Fibroblast of peridontal ligament (primary cell): Measurements from ENCODE around the gene HS6ST3.

ENCODE experiments used
- DNase-seq: peaks from one replicate; pipeline ENCODE4 v3.0.0-alpha.2; 2010; ENCODE audit errors: extremely low read depth

Gene HS6ST3

GRCh38 chr13:96834626-96835025 lies 744.7 kb downstream of the HS6ST3 start:
- no peak for DNase-seq

- DNase-seq: no peak
These were observed 745.6 kb downstream of the HS6ST3 start for GRCh38 chr13:96835546-96835945.

- DNase-seq: no peak
These were observed 746.8 kb downstream of the HS6ST3 start for GRCh38 chr13:96836733-96837132.

GRCh38 chr13:96837809-96838208 lies 747.9 kb downstream of the HS6ST3 start:
- no peak for DNase-seq

GRCh38 chr13:96844195-96844594 lies 754.3 kb downstream of the HS6ST3 start:
- DNase-seq: no peak

- DNase-seq: no peak
These were observed 754.7 kb downstream of the HS6ST3 start for GRCh38 chr13:96844616-96845015.

- no peak for DNase-seq
These were observed 758.4 kb downstream of the HS6ST3 start for GRCh38 chr13:96848286-96848685.

GRCh38 chr13:96849091-96849490 lies 759.2 kb downstream of the HS6ST3 start:
- no peak for DNase-seq

- DNase-seq: no peak
These were observed 760.7 kb downstream of the HS6ST3 start for GRCh38 chr13:96850538-96851145.

GRCh38 chr13:96851856-96852445 lies 762.0 kb downstream of the HS6ST3 start:
- no peak for DNase-seq

- DNase-seq: no peak
These were observed 768.4 kb downstream of the HS6ST3 start for GRCh38 chr13:96858133-96858826.

GRCh38 chr13:96860882-96861281 lies 771.0 kb downstream of the HS6ST3 start:
- no peak for DNase-seq

- no peak for DNase-seq
These were observed 772.2 kb downstream of the HS6ST3 start for GRCh38 chr13:96862093-96862492.

- no peak for DNase-seq
These were observed 773.1 kb downstream of the HS6ST3 start for GRCh38 chr13:96862999-96863398.

- no peak for DNase-seq
These were observed 781.6 kb downstream of the HS6ST3 start for GRCh38 chr13:96871469-96871868.

GRCh38 chr13:96880419-96880818 lies 790.5 kb downstream of the HS6ST3 start:
- DNase-seq: no peak
